Loucy (cell line): ENCODE results near the gene TRPM2.

Experiments
- H2AFZ ChIP-seq: fragments of 200-600 bp; sonication (generic); 2 replicates; pipeline ENCODE4 v1.6.0; 2016; ENCODE audit warnings: antibody characterized with exemption, mild to moderate bottlenecking, low read length, moderate library complexity
- H3F3A ChIP-seq: fragments of 200-600 bp; 2 replicates; pipeline ENCODE4 v1.6.0; 2016; ENCODE audit warnings: antibody characterized with exemption, low read depth, mild to moderate bottlenecking
- H3K27me3 ChIP-seq: fragments of 200-600 bp; sonication (generic); 2 replicates; pipeline ENCODE4 v1.6.1; 2014; ENCODE audit warnings: low read length, mild to moderate bottlenecking; ENCODE audit not compliant: insufficient read depth, poor library complexity, severe bottlenecking
- H3K36me3 ChIP-seq: fragments of 200-600 bp; sonication (generic); 2 replicates; pipeline ENCODE4 v1.6.1; 2016; ENCODE audit warnings: low read length; ENCODE audit not compliant: insufficient read depth
- H3K4me1 ChIP-seq: fragments of 200-600 bp; sonication (generic); 2 replicates; pipeline ENCODE4 v1.5.1; 2014; ENCODE audit warnings: low read length, mild to moderate bottlenecking; ENCODE audit not compliant: insufficient read depth, poor library complexity, severe bottlenecking
- H3K4me2 ChIP-seq: fragments of 200-600 bp; sonication (generic); 2 replicates; pipeline ENCODE4 v1.6.0; 2014; ENCODE audit warnings: antibody characterized with exemption, low read length, low read depth, mild to moderate bottlenecking; ENCODE audit not compliant: poor library complexity, severe bottlenecking
- H3K4me3 ChIP-seq: fragments of 200-600 bp; sonication (generic); 2 replicates; pipeline ENCODE4 v1.5.1; 2014; ENCODE audit warnings: low read length, mild to moderate bottlenecking, mixed read lengths; ENCODE audit not compliant: poor library complexity, severe bottlenecking
- H3K79me2 ChIP-seq: fragments of 200-600 bp; sonication (generic); 2 replicates; pipeline ENCODE4 v1.6.1; 2014; ENCODE audit warnings: low read length; ENCODE audit not compliant: insufficient read depth
- H3K9ac ChIP-seq: fragments of 200-600 bp; sonication (generic); 2 replicates; pipeline ENCODE4 v1.6.0; 2014; ENCODE audit warnings: mild to moderate bottlenecking, low read depth, low read length, moderate library complexity; ENCODE audit not compliant: poor library complexity, severe bottlenecking
- H3K9me2 ChIP-seq: fragments of 200-600 bp; sonication (generic); replicated peaks from 2 replicates; pipeline ENCODE4 v1.6.1; 2016; ENCODE audit warnings: low read depth, low read length, mixed read lengths
- H3K9me3 ChIP-seq: fragments of 200-600 bp; sonication (generic); 2 replicates; pipeline ENCODE4 v1.6.1; 2014; ENCODE audit warnings: mild to moderate bottlenecking, antibody characterized with exemption, low read length, low read depth; ENCODE audit not compliant: insufficient read depth
- H4K20me1 ChIP-seq: fragments of 200-600 bp; sonication (generic); 2 replicates; pipeline ENCODE4 v1.6.0; 2014; ENCODE audit warnings: antibody characterized with exemption, low read length, mild to moderate bottlenecking; ENCODE audit not compliant: insufficient read depth, poor library complexity, severe bottlenecking
- EZH2phosphoT487 ChIP-seq: fragments of 200-600 bp; IDR thresholded peaks from 2 replicates; pipeline ENCODE4 v1.6.1; 2018; ENCODE audit warnings: antibody characterized with exemption, mild to moderate bottlenecking, moderate library complexity, borderline replicate concordance
- TF ChIP-seq, protein P1 (sequence below): fragments of 200-600 bp; sonication (generic); conservative IDR thresholded peaks from 2 replicates; pipeline ENCODE4 v1.5.1; 2014; ENCODE audit warnings: mild to moderate bottlenecking, antibody characterized with exemption, low read length

Gene TRPM2

DNA sequence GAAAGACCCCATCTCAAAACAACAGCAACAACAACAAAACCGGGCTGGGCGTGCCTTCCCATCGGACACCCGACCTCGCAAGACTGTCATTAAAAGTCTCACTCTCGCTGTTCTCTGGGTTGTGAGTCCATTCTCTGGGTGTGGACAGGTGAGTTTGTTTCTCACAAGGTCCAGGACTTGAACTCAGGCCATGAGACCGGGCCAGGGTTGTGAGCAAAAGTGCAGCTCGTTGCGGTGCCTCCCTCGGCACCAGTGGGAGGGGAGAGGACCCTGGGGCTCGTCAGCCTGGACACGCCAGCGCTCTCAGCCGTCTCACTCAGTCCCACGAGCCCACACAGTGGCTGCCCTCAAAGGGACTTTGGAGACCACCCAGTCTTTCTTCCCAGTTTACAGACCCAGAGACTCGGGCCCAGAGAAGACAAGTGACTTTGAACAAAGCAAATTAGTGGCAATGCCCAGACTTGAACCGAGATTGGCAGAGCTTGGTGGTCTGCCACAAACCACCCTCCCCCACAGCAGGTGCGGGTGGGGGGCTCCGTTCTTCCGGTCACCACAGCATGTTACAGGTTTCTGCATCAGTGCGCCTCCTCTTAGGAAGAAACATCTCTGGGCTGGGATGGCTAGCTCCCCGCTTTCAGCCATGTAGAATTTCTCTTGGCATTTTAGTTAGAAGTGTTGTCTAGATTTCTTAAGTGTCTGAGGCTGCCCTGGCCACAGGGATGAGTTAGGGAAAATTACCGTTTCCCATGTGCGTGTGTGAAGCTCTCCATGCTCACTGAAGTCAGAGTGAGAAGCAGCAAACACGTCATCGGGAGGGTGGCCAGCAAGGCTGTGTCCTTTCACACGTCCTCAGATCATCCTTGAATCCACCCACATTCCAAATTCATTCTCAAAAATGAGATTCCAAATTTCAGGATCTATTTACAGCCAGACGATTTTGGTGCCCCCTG lies 130.1 kb downstream of the TRPM2 start:
- H4K20me1 ChIP-seq = no peaks in the 10 kb centered on the region
- H3K4me1 ChIP-seq = no peaks in the 10 kb centered on the region
- H3K9ac ChIP-seq = no peak overlapping the region

DNA sequence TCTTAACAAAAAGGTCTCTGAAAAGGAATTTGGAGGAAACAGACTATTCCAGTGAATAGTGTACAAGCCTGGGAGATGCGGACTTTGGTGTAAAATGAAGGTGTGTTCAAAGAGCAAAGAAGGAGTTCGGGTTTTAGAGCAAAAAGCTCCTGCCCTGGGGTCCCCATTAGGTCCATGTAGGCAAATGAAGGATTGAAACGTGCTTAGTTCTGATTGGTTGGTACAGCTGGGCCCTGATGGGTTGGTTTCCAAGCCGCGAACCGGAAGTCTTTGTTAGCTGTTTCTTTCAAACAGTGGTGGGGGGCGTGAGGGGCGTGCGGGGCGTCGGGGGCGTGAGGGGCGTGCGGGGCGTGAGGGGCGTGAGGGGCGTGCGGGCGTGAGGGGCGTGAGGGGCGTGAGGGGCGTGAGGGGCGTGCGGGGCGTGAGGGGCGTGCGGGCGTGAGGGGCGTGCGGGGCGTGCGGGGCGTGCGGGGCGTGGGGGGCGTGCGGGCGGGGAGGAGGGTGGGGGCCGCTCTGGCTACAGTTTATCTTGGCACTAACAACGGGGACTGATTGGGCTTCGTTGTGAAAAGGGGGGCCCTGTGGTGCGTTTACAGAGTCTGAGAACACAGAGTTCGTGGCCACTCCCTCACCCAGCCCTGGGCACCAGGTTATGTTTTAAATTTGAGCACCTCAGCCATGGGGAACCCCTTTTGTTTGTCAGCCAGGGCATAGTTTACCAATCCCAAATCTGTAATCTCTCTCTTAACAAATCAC lies 131.3 kb downstream of the TRPM2 start:
- Histone ChIP-seq H4K20me1 (no peaks in the 10 kb centered on the region), H3K27me3 (no peaks in the 10 kb centered on the region), H3K4me2 (no peak overlapping the region), H3F3A (no peaks in the 10 kb centered on the region), H3K36me3 (no peaks in the 10 kb centered on the region), H2AFZ (no peak overlapping the region), H3K4me3 (no peak overlapping the region), H3K9me3 (no peaks in the 10 kb centered on the region), H3K9ac (no peak overlapping the region), H3K9me2 (no peaks in the 10 kb centered on the region), H3K79me2 (no peaks in the 10 kb centered on the region), H3K4me1 (no peaks in the 10 kb centered on the region)
- TF ChIP-seq, protein P1, sequence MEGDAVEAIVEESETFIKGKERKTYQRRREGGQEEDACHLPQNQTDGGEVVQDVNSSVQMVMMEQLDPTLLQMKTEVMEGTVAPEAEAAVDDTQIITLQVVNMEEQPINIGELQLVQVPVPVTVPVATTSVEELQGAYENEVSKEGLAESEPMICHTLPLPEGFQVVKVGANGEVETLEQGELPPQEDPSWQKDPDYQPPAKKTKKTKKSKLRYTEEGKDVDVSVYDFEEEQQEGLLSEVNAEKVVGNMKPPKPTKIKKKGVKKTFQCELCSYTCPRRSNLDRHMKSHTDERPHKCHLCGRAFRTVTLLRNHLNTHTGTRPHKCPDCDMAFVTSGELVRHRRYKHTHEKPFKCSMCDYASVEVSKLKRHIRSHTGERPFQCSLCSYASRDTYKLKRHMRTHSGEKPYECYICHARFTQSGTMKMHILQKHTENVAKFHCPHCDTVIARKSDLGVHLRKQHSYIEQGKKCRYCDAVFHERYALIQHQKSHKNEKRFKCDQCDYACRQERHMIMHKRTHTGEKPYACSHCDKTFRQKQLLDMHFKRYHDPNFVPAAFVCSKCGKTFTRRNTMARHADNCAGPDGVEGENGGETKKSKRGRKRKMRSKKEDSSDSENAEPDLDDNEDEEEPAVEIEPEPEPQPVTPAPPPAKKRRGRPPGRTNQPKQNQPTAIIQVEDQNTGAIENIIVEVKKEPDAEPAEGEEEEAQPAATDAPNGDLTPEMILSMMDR = no peak
- TF ChIP-seq EZH2phosphoT487 = no peak

More for the DNA sequence above, 130.1 kb downstream of the TRPM2 start:
- no peak for TF ChIP-seq EZH2phosphoT487
- TF ChIP-seq, protein P1 = no peak
- Histone ChIP-seq H3K9me2 (no peaks in the 10 kb centered on the region), H3K79me2 (no peaks in the 10 kb centered on the region), H2AFZ (no peak overlapping the region), H3K9me3 (no peaks in the 10 kb centered on the region), H3K27me3 (no peaks in the 10 kb centered on the region), H3K4me2 (no peak overlapping the region), H3K4me3 (no peak overlapping the region), H3F3A (no peaks in the 10 kb centered on the region), H3K36me3 (no peaks in the 10 kb centered on the region)

DNA sequence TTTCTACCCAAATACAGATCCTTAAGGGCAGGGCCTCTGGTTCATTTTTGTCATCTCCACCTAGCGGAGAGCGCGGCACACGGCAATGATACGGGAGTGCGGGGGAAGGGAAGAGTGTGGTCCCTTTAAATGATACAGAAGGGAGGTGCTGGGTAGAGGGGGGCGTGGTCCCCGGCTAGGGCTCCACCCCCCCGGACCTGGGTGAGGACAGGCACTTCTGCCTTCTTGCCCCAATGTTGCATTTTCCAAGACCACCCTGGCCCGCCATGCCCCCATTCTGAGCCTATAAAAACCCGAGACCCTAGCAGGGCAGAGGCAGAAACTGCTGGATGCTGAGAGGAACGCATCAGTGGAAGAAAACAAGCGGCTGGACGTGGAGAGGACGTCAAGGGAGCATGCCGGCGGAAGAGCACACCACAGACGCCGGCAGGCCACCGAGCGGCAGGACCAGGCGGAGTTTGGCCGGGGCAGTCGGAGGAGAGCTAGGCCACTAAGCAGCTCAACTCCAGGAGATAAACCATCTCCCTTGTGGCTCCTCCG lies 131.9 kb downstream of the TRPM2 start:
- Histone ChIP-seq H3K4me1 (no peaks in the 10 kb centered on the region), H3K9me3 (no peaks in the 10 kb centered on the region), H3K9ac (no peak overlapping the region), H3K79me2 (no peaks in the 10 kb centered on the region), H3K27me3 (no peaks in the 10 kb centered on the region), H3K4me3 (no peak overlapping the region), H4K20me1 (no peaks in the 10 kb centered on the region), H3K4me2 (no peak overlapping the region), H3K9me2 (no peaks in the 10 kb centered on the region), H3F3A (no peaks in the 10 kb centered on the region), H2AFZ (no peak overlapping the region), H3K36me3 (no peaks in the 10 kb centered on the region)
- TF ChIP-seq, protein P1 = no peak
- no peak for TF ChIP-seq EZH2phosphoT487
